KBM-7 (cell line): ENCODE results near the gene RUNX1.

Experiments used
- DNase-seq: peaks from one replicate; pipeline ENCODE4 v3.0.0-alpha.2; 2015
- in situ Hi-C: fragments of 300-500 bp; cut with MboI; formaldehyde crosslinking; loops from 2 replicates; pipeline ENCODE4 v1.14.3; 2020; ENCODE audit warnings: low sequenced_read_pairs, low pct_unique_long_range_greater_than_20kb, mixed read lengths

The RUNX1 gene

GRCh38 chr21:34797921-34798535, 251.1 kb downstream of the RUNX1 start:
- in situ Hi-C loops, result no loop called here
- no peak for DNase-seq

- in situ Hi-C loops, result no loop called here
- no peak for DNase-seq
Observed at GRCh38 chr21:34797201-34797525, 251.9 kb downstream of the RUNX1 start.

GRCh38 chr21:34796518-34797200, 252.4 kb downstream of the RUNX1 start:
- no peak for DNase-seq
- in situ Hi-C loops, result no loop called here

- DNase-seq, result no peak
- in situ Hi-C loops, result no loop called here
Observed at GRCh38 chr21:34795548-34796180, 253.4 kb downstream of the RUNX1 start.

- no peak for DNase-seq
- in situ Hi-C loops, result no loop called here
Observed at GRCh38 chr21:34795175-34795547, 253.9 kb downstream of the RUNX1 start.

- in situ Hi-C loops, result no loop called here
- no peak for DNase-seq
Observed at GRCh38 chr21:34794686-34795085, 254.4 kb downstream of the RUNX1 start.

- in situ Hi-C loops, result no loop called here
- DNase-seq, result no peak
Observed at GRCh38 chr21:34793471-34793870, 255.6 kb downstream of the RUNX1 start.

- in situ Hi-C loops, result no loop called here
- DNase-seq, result no peak
Observed at GRCh38 chr21:34792504-34793089, 256.5 kb downstream of the RUNX1 start.

- in situ Hi-C loops, result no loop called here
- no peak for DNase-seq
Observed at GRCh38 chr21:34791776-34792503, 257.2 kb downstream of the RUNX1 start.

- in situ Hi-C loops, result no loop called here
- no peak for DNase-seq
Observed at GRCh38 chr21:34790834-34791233, 258.3 kb downstream of the RUNX1 start.

- DNase-seq, result no peak
- in situ Hi-C loops, result no loop called here
Observed at GRCh38 chr21:34790341-34790740, 258.8 kb downstream of the RUNX1 start.

GRCh38 chr21:34788879-34789278, 260.2 kb downstream of the RUNX1 start:
- in situ Hi-C loops, result no loop called here
- no peak for DNase-seq

GRCh38 chr21:34783815-34784214, 265.3 kb downstream of the RUNX1 start:
- no peak for DNase-seq
- in situ Hi-C loops, result no loop called here

GRCh38 chr21:34782506-34783360, 266.4 kb downstream of the RUNX1 start:
- in situ Hi-C loops, result no loop called here
- no peak for DNase-seq

- in situ Hi-C loops, result no loop called here
Observed at GRCh38 chr21:34781526-34781925, 267.6 kb downstream of the RUNX1 start.

GRCh38 chr21:34779860-34780259, 269.2 kb downstream of the RUNX1 start:
- in situ Hi-C loops, result no loop called here
- no peak for DNase-seq

More at GRCh38 chr21:34781526-34781925, 267.6 kb downstream of the RUNX1 start:
- no peak for DNase-seq

- in situ Hi-C loops, result no loop called here
- no peak for DNase-seq
Observed at GRCh38 chr21:34775793-34776192, 273.3 kb downstream of the RUNX1 start.

- in situ Hi-C loops, result no loop called here
- no peak for DNase-seq
Observed at GRCh38 chr21:34774750-34775149, 274.4 kb downstream of the RUNX1 start.

GRCh38 chr21:34771512-34772028, 277.5 kb downstream of the RUNX1 start:
- in situ Hi-C loops, result no loop called here
- no peak for DNase-seq
